ENCODE measurements around the gene WDR33.

DNA sequence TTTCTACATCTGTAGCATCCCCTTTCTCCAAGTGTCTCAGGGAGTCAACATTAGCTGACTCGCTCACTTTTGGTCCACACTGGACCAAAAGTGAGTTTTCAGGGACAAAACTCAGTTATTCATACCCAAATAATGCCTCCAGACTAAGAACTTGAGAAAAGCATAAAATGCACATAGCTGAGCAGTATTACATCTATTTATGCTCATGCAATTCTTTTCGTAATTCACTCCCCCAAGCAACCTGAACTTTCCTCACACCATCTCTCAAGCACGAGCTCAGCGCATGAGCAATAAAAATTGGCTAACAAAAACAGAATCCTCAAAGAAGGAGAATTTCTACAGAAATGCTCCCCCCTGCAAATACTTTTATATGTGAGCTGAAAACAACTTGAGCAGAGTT is 92.7 kb downstream of the WDR33 start:
- TF ChIP-seq, protein P1, sequence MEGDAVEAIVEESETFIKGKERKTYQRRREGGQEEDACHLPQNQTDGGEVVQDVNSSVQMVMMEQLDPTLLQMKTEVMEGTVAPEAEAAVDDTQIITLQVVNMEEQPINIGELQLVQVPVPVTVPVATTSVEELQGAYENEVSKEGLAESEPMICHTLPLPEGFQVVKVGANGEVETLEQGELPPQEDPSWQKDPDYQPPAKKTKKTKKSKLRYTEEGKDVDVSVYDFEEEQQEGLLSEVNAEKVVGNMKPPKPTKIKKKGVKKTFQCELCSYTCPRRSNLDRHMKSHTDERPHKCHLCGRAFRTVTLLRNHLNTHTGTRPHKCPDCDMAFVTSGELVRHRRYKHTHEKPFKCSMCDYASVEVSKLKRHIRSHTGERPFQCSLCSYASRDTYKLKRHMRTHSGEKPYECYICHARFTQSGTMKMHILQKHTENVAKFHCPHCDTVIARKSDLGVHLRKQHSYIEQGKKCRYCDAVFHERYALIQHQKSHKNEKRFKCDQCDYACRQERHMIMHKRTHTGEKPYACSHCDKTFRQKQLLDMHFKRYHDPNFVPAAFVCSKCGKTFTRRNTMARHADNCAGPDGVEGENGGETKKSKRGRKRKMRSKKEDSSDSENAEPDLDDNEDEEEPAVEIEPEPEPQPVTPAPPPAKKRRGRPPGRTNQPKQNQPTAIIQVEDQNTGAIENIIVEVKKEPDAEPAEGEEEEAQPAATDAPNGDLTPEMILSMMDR (IDR thresholded peaks at IDR 0.05): no peak
- no peak for TF ChIP-seq EP300 (IDR thresholded peaks at IDR 0.05)
